LNCaP clone FGC (cell line): ENCODE data around the gene TBC1D3B.

Experiments used
- DNase-seq: peaks from one replicate; pipeline ENCODE4 v3.0.0-alpha.2; 2011; ENCODE audit warnings: low read depth
- H3K4me3 ChIP-seq: 2 replicates; pipeline ENCODE4 v1.5.1; 2011; ENCODE audit warnings: mild to moderate bottlenecking, low read depth, low read length, control low read depth
- TF ChIP-seq, protein P1 (sequence below): IDR thresholded peaks from 2 replicates; pipeline ENCODE4 v1.5.1; 2012; ENCODE audit warnings: mild to moderate bottlenecking; ENCODE audit not compliant: control insufficient read depth, insufficient read depth; ENCODE audit errors: extremely low read depth

Gene TBC1D3B

DNA sequence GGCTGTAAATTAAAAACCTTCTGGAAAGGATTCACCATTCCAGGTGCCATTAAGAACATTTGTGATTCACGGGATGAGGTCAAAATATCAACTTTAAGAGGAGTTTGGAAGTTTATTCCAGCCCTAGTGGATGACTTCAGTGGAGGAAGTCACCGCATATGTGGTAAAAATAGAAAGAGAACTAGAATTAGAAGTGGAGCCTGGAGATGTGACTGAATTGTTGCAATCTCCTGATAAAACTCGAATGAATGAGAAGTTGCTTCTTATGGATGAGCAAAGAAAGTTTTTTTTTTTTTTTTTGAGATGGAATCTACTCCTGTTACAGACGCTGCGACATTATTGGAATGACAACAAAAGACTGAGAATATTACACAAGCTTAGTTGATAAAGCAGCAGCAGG is 46.1 kb downstream of the TBC1D3B start:
- DNase-seq, result no peak
- TF ChIP-seq, protein P1, sequence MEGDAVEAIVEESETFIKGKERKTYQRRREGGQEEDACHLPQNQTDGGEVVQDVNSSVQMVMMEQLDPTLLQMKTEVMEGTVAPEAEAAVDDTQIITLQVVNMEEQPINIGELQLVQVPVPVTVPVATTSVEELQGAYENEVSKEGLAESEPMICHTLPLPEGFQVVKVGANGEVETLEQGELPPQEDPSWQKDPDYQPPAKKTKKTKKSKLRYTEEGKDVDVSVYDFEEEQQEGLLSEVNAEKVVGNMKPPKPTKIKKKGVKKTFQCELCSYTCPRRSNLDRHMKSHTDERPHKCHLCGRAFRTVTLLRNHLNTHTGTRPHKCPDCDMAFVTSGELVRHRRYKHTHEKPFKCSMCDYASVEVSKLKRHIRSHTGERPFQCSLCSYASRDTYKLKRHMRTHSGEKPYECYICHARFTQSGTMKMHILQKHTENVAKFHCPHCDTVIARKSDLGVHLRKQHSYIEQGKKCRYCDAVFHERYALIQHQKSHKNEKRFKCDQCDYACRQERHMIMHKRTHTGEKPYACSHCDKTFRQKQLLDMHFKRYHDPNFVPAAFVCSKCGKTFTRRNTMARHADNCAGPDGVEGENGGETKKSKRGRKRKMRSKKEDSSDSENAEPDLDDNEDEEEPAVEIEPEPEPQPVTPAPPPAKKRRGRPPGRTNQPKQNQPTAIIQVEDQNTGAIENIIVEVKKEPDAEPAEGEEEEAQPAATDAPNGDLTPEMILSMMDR, result no peak
- no peak overlapping the region for H3K4me3 ChIP-seq

DNA sequence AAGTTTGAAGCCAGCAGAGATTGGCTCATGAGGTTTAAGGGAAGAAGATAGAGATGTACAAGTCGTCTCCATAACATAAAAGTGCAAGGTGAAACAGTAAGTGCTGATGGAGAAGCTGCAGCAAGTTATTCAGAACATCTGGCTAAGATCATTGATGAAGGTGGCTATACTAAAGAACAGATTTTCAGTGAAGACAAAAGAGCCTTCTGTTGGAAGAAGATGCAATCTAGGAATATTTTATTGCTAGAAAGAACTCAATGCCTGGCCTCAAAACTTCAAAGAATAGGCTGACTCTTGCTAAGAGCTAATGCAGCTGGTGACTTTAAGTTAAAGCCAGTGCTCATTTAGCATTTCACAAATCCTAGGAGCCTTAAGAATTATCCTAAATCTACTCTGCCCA is 46.8 kb downstream of the TBC1D3B start:
- no peak for DNase-seq
- TF ChIP-seq, protein P1, result no peak
- H3K4me3 ChIP-seq, result no peak overlapping the region

- TF ChIP-seq, protein P1, result no peak
- no peak overlapping the region for H3K4me3 ChIP-seq
- no peak for DNase-seq
Observed at GRCh38 chr17:36128411-36128978, 47.9 kb downstream of the TBC1D3B start.

- DNase-seq, result no peak
- TF ChIP-seq, protein P1, result no peak
Observed at GRCh38 chr17:36127911-36128310, 48.5 kb downstream of the TBC1D3B start.

DNA sequence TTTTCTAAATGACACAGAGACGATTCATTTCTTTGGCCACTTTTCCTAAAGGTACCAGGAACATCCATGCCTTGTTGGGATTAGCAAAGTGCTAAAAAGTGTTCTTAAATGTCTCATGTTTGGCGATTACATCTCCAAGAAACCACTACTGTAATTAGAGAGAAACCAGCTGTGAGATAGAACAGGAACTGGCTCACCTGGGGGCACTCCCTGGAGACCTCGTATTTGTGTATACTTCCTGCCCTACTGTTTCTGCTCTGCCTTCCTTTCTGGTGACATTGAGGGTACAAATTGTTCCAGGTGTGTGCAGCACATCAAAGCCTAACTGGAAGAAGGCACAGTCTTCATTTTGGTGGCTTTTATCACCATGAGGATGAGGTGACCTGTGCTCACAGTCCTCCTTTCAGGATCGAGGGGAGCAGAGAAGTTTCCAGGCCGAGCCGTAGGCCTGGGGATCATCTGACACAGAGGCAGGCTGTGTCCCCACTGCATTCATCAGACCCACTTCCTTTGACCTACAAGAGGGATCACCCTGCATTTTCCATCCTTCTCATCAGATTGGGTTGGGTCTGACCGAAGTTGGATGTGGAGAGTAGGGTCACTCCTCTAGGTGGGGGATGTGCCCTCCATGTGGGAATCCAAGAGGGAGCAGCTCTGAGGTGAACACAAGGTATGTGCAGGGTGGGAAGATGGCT is 49.1 kb downstream of the TBC1D3B start:
- TF ChIP-seq, protein P1, result no peak
- H3K4me3 ChIP-seq, result no peak overlapping the region
- no peak for DNase-seq

More at GRCh38 chr17:36127911-36128310, 48.5 kb downstream of the TBC1D3B start:
- H3K4me3 ChIP-seq, result no peak overlapping the region

DNA sequence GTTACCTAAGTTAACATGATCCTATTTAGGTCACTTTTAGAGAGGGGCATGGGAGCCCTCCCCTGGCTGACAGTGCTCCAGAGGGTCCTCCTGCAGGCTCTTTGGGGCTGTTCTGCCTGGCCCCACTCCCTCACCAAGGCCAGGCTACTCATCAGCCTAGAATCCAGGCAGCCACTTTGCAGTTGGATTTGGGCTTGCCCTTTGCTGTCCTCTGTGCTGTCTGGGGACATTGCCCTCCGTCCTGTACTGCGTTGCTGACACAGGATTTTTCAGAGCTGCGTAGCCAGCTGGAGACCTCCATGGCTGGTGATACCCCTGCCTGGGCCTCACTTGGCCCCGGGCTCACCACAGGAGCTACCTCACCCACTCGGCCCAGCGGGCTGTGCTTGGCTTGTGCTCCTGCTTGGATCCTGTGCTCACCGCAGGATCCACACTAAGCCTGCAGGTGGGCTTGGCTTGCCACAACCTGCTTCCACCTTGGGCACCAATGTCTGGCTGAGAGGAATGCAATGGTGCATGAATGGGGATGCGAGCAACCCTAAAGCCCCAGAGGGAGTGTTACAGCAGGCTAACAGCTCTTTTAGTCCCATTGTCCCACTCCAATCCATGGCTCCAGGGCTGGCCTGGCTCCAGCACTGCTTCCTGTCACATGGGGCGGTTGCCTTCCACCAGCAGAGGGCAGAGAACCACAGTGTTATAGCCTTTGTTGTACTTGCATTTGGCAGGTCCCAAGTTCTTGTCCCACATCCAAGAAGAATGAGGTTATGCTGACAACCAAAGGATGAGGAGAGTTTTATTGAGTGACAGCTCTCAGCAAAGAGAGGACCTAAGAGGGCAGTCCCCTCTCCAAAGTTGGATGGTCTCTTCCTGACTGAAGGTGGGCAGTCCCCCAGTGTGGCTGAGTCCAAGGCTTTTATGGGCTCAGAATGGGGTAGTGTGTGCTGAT is 51.3 kb downstream of the TBC1D3B start:
- DNase-seq, result no peak
- TF ChIP-seq, protein P1, result no peak
- H3K4me3 ChIP-seq, result no peak overlapping the region
